Measurements from ENCODE around the gene TBCB.

Gene TBCB

DNA sequence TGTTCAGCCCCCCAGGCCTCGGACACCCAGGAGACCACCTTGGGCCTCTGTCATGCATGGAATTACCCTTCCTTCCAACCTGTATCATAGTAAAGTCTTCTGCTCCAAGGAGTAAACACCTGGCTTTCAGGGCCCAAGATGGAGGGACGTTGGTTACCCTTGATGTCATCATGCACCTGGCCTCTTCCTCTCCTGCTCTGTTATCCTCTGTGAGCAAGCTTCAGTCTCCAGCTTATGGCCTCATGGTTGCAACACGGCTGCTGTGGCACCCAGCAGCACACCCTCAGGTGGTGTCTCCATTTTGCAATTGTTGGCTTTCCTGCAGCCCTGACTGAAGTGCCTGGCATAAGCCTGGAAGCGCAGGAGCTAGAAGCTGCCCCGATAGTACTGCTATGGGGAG, 8.3 kb upstream of the TBCB start:
- POLR2A ChIA-PET = no interaction called here
- CTCF ChIA-PET = interaction anchor here (0.8 to 1.7 kb wide), 3 partner anchors 8 to 46 kb away, joined by 3 to 4 read pairs (median 4); partner anchors contain the start of gene POLR2I
- DNase-seq (ENCODE audit: extremely low spot score) = no peak
- TF ChIP-seq CTCF (IDR thresholded peaks at IDR 0.05; ENCODE audit: control extremely low read depth, extremely low read depth, low read depth, missing control alignments) = no peak

DNA sequence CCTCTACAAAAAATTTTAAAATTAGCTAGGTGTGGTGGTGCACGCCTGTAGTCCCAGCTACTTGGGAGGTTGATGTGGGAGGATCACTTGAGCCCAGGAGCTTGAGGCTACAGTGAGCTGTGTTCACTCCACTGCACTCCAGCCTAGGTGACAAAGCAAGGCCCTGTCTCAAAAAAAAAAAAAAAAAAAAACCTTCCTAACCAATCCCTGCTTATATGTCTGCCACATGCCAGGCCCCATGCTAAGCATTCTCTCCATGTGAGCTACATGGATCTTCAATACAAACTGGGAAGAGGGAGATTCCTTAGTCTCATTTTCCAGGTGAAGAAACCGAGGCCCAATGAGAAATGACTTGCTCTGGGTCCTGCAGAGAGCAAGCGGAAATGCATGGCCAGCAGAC, 6.6 kb upstream of the TBCB start:
- TF ChIP-seq CTCF (IDR thresholded peaks at IDR 0.05; ENCODE audit: control extremely low read depth, extremely low read depth, low read depth, missing control alignments) = no peak
- POLR2A ChIA-PET = no interaction called here
- DNase-seq (ENCODE audit: extremely low spot score) = no peak
- CTCF ChIA-PET = interaction anchor here (0.8 to 1.5 kb wide), 2 partner anchors 19 to 61 kb away, joined by 3 read pairs; no protein-coding TSS in a partner anchor

DNA sequence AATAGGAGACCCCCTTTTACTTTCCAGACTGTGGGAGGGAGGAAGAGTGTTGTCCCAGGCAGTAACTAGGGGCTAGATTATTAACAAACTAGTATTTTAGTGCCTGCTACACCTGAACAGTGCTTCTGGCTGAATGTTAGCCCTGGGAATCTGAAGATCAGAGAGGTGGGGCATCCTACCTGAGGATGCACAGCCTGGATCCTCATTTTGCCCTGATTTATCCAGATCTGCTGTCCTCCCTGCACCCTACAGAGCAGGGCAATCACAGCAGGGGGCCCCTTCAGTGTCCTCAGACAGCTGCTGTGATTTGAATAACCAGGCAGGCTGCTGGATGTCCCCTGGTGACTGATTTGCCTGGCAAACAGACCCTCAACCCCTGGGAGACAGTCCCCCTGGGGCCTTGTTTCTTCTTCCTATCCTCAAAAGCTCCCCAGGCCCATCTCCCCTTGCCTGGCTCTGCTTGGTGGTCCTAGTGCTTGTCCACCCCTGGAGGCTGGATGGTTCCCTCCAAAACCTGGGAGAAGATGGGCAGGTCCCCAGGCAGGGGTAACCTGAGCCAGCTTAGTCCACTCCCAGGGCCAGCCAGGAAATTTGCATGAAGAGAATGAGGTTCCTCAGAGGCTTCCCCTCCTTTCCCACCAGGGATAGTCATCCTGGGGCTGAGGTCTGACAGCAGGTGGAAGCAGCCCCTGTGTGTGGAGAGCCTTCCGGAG, 4.6 kb upstream of the TBCB start, which contains the start of gene OVOL3:
OVOL3 (plus strand) TSS at position 657 of the 713 bp plus-strand sequence. CDS start 60 bp downstream, outside the sequence.
- ChIA-PET CTCF (interaction anchor here (1.4 to 1.9 kb wide), 2 partner anchors 17 to 18 kb away, joined by 4 to 5 read pairs; no protein-coding TSS in a partner anchor), POLR2A (no interaction called here)
- TF ChIP-seq CTCF (IDR thresholded peaks at IDR 0.05; ENCODE audit: control extremely low read depth, extremely low read depth, low read depth, missing control alignments) = no peak
- no peak for DNase-seq (ENCODE audit: extremely low spot score)

DNA sequence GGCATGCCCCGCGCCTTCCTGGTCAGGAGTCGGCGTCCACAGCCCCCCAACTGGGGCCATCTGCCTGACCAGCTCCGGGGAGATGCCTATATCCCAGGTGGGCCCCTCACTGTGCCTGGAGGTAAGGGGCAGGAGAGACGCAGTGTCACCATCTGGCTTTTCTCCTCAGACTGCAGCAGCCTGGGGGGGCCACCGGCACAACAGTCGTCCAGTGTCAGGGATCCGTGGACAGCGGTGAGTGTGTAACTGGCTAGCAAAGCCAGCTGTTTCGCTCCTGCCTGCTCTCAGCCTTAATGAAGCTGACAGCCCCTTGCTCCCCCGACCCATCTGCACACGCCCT, 4.1 kb upstream of the TBCB start:
- ChIA-PET CTCF (interaction anchor here (1.4 to 1.9 kb wide), 2 partner anchors 16 to 19 kb away, joined by 4 to 5 read pairs; no protein-coding TSS in a partner anchor), POLR2A (no interaction called here)
- TF ChIP-seq CTCF (IDR thresholded peaks at IDR 0.05; ENCODE audit: control extremely low read depth, extremely low read depth, low read depth, missing control alignments) = no peak
- DNase-seq (ENCODE audit: extremely low spot score) = no peak

DNA sequence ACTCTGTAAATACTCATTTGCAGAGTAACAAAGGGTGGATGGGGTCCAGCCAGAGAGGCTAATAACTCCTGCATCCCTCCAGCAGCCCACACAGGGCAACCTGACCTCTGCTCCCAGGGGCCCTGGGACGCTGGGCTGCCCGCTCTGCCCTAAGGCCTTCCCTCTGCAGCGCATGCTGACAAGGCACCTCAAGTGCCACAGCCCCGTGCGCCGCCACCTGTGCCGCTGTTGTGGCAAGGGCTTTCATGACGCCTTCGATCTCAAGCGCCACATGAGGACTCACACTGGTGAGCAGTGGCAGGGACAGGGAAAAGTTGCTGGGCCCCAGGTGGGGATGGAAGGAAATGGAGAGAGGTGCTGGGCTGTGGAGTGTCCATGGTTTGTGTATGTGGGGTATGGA, 2.6 kb upstream of the TBCB start:
- POLR2A ChIA-PET = no interaction called here
- no peak for TF ChIP-seq CTCF (IDR thresholded peaks at IDR 0.05; ENCODE audit: control extremely low read depth, extremely low read depth, low read depth, missing control alignments)
- DNase-seq (ENCODE audit: extremely low spot score) = no peak
- CTCF ChIA-PET = interaction anchor here (0.8 kb wide), 1 partner anchor 51 kb away, joined by 4 read pairs; no protein-coding TSS in a partner anchor

DNA sequence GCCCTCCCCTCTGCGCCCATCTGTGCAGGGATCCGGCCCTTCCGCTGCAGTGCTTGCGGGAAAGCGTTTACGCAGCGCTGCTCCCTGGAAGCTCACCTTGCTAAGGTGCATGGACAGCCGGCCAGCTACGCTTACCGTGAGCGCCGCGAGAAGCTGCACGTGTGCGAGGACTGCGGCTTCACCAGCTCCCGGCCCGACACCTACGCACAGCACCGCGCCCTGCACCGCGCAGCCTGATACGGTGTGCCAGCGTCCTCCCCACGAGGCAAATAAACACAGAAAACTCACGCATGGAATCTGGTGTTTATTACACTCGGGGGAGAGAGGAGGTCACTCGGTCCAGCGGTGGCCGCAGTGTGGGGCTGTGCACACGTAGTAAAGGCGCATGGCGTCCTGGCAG, 1.8 kb upstream of the TBCB start:
- ChIA-PET POLR2A (no interaction called here), CTCF (interaction anchor here (0.8 kb wide), 1 partner anchor 52 kb away, joined by 4 read pairs; no protein-coding TSS in a partner anchor)
- DNase-seq (ENCODE audit: extremely low spot score) = no peak
- TF ChIP-seq CTCF (IDR thresholded peaks at IDR 0.05; ENCODE audit: control extremely low read depth, extremely low read depth, low read depth, missing control alignments) = no peak

Data from GM10248 (cell line).